HAP-1 (cell line): Measurements from ENCODE around the gene MAN2B2.
"Not testable (repeated sequence)": the region's sequence is repeated elsewhere in the genome, so short reads cannot be mapped to it uniquely, and the experiment has no call there.

ENCODE experiments used
- DNase-seq, 2 experiments: peaks; one replicate each; pipeline ENCODE4 v3.0.0-alpha.2; 2016 to 2020; ENCODE audit warnings: low spot score in 2 of 2
- H3K27me3 ChIP-seq: fragments of 250-450 bp; sonication (Bioruptor Pico); 2 replicates; pipeline ENCODE4 v1.5.1; 2020; ENCODE audit warnings: low read depth, mild to moderate bottlenecking, moderate library complexity
- H3K36me3 ChIP-seq: fragments of 250-450 bp; sonication (Bioruptor Pico); replicated peaks from 2 replicates; pipeline ENCODE4 v1.5.1; 2020; ENCODE audit warnings: mild to moderate bottlenecking
- H3K4me1 ChIP-seq: fragments of 250-450 bp; sonication (Bioruptor Pico); 2 replicates; pipeline ENCODE4 v1.5.1; 2020; ENCODE audit warnings: mild to moderate bottlenecking
- H3K4me3 ChIP-seq: fragments of 250-450 bp; sonication (Bioruptor Pico); 2 replicates; pipeline ENCODE4 v1.5.1; 2020; ENCODE audit warnings: mild to moderate bottlenecking, moderate library complexity
- H3K9me3 ChIP-seq: fragments of 250-450 bp; sonication (Bioruptor Pico); 2 replicates; pipeline ENCODE4 v1.5.1; 2020; ENCODE audit warnings: mild to moderate bottlenecking, moderate library complexity
- in situ Hi-C: fragments of 300-500 bp; cut with MboI; formaldehyde crosslinking; loops from 3 replicates; pipeline ENCODE4 v1.14.3; 2020; ENCODE audit warnings: low sequenced_read_pairs, inconsistent platforms, mixed read lengths

The MAN2B2 gene

DNA sequence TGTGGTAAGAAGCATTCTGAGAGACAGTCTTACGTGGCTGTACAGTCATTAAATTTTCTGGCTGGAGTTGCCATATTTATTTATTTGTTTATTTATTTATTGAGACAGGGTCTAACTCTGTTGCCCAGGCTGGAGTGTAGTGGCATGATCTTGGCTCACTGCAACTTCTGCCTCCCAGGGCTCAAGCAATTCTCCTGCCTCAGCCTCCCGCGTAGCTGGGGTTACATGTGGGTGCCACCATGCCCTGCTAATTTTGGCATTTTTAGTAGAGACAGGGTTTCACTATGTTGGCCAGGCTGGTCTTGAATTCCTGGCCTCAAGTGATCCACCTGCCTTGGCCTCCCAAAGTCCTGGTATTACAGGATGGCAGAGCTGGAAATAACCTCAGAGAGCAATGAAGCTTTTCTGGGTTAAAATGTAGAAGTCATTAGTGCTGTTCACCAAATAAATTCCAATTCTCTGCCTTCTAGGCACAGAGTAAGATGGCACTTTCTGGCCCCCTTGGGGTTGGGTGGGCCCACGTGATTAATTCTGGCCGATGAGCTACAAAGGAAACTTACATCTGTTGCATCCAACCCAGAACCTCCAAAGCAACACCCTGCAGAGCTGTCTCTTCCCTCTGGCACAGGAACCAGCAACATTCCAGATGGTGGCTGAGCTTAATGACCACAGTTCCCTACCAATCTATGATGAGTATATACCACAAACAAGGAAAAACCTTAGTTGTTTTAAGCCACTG lies 70.0 kb downstream of the MAN2B2 start:
- in situ Hi-C loops, result no loop called here
- DNase-seq, result no peak
- peaks cover 19% of the 10 kb centered on the region for H3K36me3 ChIP-seq
- H3K4me3 ChIP-seq, result no peak overlapping the region
- peaks cover 10% of the 10 kb centered on the region for H3K4me1 ChIP-seq
- no peaks in the 10 kb centered on the region for H3K9me3 ChIP-seq
- H3K27me3 ChIP-seq, result no peaks in the 10 kb centered on the region

DNA sequence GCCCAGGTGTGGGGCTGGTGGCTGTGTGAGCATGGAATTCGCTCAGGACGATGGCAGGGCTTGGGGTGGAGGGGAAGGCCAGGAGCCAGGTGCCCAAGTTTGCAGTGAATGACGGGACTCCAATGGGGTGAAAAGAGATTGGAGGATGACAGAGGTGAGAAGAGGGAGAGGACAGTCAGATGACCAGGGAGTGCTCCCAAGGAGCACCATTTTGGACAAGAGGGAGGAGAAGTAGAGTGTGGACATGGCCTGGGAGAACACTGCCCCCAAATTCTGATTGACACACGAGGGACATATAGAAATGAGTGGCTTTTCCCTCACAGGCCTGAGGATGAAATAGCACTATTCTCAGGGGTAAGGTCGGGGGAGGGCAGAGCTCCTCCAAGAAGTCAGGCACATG lies 72.2 kb downstream of the MAN2B2 start:
- H3K36me3 ChIP-seq, result peaks cover 15% of the 10 kb centered on the region
- H3K27me3 ChIP-seq, result no peaks in the 10 kb centered on the region
- in situ Hi-C loops, result no loop called here

DNA sequence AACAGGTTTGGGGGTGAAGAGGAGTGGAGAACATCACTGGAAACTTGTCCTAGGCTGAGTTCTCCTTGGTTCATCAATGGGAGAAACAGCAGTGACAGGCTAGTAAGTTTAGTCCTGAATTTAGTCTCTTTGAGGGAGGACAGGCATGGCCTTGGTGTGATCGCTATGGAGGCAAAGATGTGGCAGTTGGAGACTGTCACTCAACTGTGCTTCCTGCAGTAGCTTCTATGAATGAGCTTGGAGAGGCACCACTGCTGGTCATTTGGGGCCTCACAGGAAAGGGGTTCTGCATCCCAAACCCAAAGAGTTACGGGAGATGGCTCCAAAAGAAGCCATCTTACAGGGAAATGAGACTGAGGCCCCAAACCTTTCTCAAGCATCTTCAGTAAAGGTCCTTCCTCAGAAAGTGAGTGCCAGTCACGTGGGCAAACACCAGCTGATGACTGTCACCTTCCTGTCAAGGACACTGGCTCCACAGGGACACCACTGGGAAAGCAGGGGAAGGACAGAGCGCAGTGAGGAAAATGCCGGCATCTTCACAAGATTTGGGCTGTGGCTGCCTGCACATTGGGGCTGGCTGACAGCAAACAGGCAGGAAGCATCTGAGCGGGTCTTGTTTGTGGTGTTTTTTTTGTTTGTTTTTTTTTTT lies 72.7 kb downstream of the MAN2B2 start:
- no peaks in the 10 kb centered on the region for H3K27me3 ChIP-seq
- peaks cover 10% of the 10 kb centered on the region for H3K36me3 ChIP-seq
- H3K9me3 ChIP-seq, result no peaks in the 10 kb centered on the region
- in situ Hi-C loops, result no loop called here
- no peaks in the 10 kb centered on the region; the same call in none of the 2 replicates for H3K4me1 ChIP-seq
- H3K4me3 ChIP-seq, result no peak overlapping the region
- DNase-seq, result no peak

More for the DNA sequence above, 72.2 kb downstream of the MAN2B2 start:
- Histone ChIP-seq H3K9me3 (no peaks in the 10 kb centered on the region), H3K4me3 (no peak overlapping the region), H3K4me1 (peaks cover 5% of the 10 kb centered on the region)
- no peak for DNase-seq

DNA sequence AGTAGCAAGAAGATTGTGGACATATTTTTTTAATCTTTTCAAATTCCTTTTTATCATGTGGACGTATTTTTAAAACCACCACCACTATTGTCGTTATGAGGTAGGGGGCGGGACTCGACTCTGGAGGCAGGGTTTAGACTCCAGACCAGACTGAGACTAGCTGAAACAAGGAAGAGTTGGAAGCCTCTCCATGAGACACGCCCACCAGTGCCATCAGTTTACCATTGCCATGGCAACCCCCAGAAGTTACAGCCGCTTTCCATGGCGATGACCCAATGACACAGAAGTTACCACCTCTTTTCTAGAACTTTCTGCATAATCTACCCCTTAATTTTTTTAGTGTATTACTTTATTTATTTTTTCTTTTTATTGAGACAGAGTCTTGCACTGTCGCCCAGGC lies 74.2 kb downstream of the MAN2B2 start:
- H3K36me3 ChIP-seq, result no peaks in the 10 kb centered on the region
- in situ Hi-C loops, result no loop called here
- no peaks in the 10 kb centered on the region for H3K4me1 ChIP-seq
- DNase-seq, result no peak
- H3K9me3 ChIP-seq, result peaks cover 4% of the 10 kb centered on the region; the same call in 1 of the 2 replicates
- no peak overlapping the region for H3K4me3 ChIP-seq
- no peaks in the 10 kb centered on the region for H3K27me3 ChIP-seq

DNA sequence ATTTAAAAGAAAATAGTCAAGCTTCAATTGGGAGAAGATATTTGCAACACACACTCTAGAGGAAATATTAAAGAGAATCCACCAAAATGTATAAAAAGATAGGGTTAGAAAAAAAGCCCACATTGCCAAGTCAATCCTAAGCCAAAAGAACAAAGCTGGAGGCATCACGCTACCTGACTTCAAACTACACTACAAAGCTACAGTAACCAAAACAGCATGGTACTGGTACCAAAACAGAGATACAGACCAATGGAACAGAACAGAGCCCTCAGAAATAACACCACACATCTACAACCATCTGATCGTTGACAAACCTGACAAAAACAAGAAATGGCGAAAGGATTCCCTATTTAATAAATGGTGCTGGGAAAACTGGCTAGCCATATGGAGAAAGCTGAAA lies 79.2 kb downstream of the MAN2B2 start:
- H3K4me1 ChIP-seq, H3K9me3 ChIP-seq, H3K27me3 ChIP-seq, H3K36me3 ChIP-seq, in situ Hi-C loops, H3K4me3 ChIP-seq, DNase-seq: not testable (repeated sequence)

DNA sequence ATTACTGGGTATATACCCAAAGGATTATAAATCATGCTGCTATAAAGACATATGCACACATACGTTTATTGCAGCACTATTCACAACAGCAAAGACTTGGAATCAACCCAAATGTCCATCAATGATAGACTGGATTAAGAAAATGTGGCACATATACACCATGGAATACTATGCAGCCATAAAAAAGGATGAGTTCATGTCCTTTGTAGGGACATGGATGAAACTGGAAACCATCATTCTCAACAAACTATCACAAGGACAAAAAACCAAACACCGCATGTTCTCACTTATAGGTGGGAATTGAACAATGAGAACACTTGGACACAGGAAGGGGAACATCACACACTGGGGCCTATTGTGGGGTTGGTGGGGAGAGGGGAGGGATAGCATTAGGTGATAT lies 80.3 kb downstream of the MAN2B2 start:
- DNase-seq, H3K9me3 ChIP-seq, H3K4me3 ChIP-seq, H3K27me3 ChIP-seq, H3K4me1 ChIP-seq, H3K36me3 ChIP-seq, in situ Hi-C loops: not testable (repeated sequence)

DNA sequence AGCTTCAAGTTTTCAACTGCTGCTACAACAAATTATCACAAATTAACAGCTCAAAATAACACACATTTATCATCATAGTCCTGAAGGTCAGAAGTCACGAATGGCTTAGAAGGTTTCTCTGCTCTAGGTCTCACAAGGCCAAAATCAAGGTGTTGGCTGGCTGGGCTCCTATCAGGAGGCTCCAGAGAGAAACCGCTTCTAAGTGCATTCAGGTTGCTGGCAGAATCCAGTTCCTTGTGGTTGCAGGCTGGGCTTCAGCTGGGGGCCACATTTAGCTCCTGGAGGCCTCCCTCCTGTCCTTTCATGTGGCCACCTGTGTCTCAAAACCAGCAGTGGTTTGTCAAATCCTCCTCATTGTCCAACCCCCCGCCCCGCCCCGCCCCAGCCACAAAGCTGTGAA lies 80.9 kb downstream of the MAN2B2 start:
- Histone ChIP-seq H3K4me3 (no peak overlapping the region), H3K27me3 (no peaks in the 10 kb centered on the region; the same call in 1 of the 2 replicates), H3K9me3 (peaks cover 5% of the 10 kb centered on the region; the same call in 1 of the 2 replicates), H3K4me1 (no peaks in the 10 kb centered on the region), H3K36me3 (no peaks in the 10 kb centered on the region)
- DNase-seq, result no peak
- in situ Hi-C loops, result no loop called here

DNA sequence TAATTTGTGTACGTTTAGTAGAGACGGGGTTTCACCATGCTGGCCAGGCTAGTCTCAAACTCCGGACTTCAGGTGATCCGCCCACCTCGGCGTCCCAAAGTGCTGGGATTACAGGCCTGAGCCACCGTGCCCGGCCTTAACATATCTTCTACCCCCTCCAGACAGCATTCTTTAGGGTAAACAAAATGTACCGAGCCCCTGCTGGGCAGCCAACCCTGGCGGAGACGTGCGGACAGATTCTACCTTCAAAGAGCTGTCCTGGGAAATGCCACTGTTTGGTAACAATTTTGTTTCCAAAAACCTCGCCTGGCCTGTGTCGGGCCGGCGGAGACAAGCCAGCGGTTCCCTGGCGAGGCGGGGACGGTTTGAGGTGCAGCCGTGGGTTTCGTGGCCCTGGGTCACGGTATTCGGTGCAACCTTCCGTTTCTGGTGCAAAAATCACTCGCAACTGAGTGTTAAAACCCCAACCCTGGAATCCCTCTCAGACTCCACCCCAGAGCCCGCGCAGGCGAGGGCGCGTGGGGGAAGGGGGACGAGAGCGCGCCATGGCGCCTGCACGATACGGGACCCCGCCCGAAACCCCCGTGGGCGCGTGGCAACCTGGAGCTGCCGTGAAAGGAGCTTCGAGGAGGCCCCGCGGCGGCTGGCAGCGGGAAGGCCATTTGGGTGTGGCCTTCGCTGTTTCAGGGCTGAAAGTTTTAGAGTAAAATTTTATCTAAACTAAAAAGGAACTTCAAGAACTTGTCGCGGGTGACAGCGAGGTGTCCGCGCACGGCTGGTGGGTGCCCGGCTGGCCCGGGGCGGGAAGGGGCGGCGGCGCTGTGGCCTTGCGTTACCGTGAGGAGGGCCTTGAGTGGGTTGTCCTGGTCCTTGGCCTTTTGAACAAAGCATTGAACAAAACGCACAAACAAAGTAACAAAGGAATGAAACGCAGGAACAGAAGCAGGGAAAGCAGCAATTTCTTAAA lies 82.5 kb downstream of the MAN2B2 start:
- in situ Hi-C loops, result no loop called here
- no peak overlapping the region for H3K4me3 ChIP-seq

DNA sequence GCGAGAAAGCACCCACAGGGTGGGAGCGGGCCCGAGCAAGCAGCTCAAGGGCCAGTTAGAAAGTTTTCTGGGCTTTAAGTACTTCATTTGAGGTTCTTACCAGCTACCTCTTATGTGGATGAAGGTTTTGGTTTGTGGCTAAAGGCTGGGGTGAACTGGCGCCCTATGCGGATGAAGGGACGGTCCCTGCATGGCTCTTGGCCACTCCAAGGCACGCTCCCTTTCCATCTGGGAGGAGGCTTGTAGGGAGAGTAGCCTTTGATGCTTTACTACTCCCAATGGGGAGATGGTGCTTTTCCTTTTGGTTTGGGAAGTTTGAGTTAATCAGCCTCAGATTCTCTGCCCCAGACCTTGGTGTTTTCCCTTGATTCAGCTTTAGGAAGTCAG lies 83.2 kb downstream of the MAN2B2 start:
- H3K4me1 ChIP-seq, result no peaks in the 10 kb centered on the region
- peaks cover 5% of the 10 kb centered on the region; the same call in 1 of the 2 replicates for H3K9me3 ChIP-seq
- H3K4me3 ChIP-seq, result no peak overlapping the region
- in situ Hi-C loops, result no loop called here
- no peak for DNase-seq
- no peaks in the 10 kb centered on the region for H3K36me3 ChIP-seq
- no peaks in the 10 kb centered on the region; the same call in 1 of the 2 replicates for H3K27me3 ChIP-seq

More for the DNA sequence above, 82.5 kb downstream of the MAN2B2 start:
- Histone ChIP-seq H3K36me3 (no peaks in the 10 kb centered on the region), H3K4me1 (no peaks in the 10 kb centered on the region), H3K9me3 (peaks cover 5% of the 10 kb centered on the region; the same call in 1 of the 2 replicates), H3K27me3 (no peaks in the 10 kb centered on the region; the same call in 1 of the 2 replicates)
- DNase-seq, result no peak

DNA sequence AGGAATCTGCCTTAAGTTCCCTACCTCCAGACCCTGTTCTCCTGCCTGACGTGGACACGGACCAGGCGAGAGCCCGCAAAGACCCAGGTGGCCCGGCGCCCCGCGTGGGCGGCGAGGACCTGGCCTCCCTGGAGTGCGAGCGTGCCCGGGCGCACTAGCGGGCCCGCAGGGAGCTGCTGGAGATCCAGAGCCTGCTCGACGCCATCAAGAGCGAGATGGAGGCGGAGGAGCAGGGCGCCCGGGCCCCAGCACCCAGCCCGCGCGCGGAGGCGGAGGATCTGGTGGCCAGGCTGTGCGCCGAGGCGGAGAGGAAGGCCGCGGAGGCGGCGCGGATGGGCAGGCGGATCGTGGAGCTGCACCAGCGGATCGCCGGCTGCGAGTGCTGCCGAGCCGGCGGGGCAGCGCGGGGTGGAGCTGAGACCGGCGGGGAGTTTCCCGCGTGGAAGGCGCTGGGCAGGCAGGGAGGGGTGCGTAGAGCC lies 83.6 kb downstream of the MAN2B2 start:
- H3K9me3 ChIP-seq, result peaks cover 5% of the 10 kb centered on the region; the same call in 1 of the 2 replicates
- no peaks in the 10 kb centered on the region; the same call in 1 of the 2 replicates for H3K27me3 ChIP-seq
- no peaks in the 10 kb centered on the region for H3K4me1 ChIP-seq
- no peak for DNase-seq
- in situ Hi-C loops, result no loop called here
- no peaks in the 10 kb centered on the region for H3K36me3 ChIP-seq
- no peak overlapping the region for H3K4me3 ChIP-seq

DNA sequence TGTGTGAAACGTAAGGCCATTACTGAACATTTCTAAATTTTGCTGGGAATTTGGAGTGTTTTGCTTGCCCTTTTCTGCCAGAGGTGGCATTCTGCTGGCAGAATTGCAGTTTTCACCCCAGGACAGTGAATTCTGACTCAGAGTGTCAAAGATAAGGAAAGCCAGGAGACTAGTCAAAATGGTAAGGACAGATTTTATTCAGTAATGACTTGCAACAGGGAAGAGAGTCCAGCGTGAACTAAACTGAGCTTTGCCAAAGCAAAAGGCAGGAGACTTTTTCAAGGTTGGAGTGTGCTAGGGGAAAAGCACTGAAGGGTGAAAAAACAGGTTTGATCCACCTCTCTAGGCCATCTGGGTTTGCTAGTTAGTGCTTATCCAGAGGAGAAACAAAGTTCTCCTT lies 84.9 kb downstream of the MAN2B2 start:
- no peaks in the 10 kb centered on the region for H3K4me1 ChIP-seq
- no peak overlapping the region for H3K4me3 ChIP-seq
- H3K36me3 ChIP-seq, result no peaks in the 10 kb centered on the region
- no peaks in the 10 kb centered on the region; the same call in 1 of the 2 replicates for H3K27me3 ChIP-seq
- in situ Hi-C loops, result no loop called here
- DNase-seq, result no peak
- H3K9me3 ChIP-seq, result no peaks in the 10 kb centered on the region

DNA sequence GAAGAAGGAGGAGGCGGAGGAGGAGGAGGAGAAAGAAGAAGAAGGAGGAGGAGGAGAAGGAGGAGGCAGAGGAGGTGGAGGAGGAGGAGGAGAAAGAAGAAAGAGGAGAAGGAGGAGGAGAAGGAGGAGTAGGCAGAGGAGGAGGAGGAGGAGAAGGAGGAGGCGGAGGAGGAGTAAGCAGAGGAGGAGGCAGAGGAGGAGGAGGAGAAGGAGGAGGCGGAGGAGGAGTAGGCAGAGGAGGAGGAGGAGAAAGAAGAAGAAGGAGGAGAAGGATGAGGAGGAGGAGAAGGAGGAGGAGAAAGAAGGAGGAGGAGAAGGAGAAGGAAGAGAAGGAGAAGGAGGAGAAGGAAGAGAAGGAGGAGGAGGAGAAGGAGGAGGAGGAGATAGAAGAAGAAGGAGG lies 85.4 kb downstream of the MAN2B2 start:
- Histone ChIP-seq H3K27me3 (no peaks in the 10 kb centered on the region; the same call in 1 of the 2 replicates), H3K4me3 (no peak overlapping the region), H3K4me1 (no peaks in the 10 kb centered on the region), H3K36me3 (no peaks in the 10 kb centered on the region), H3K9me3 (no peaks in the 10 kb centered on the region)
- no peak for DNase-seq
- in situ Hi-C loops, result no loop called here

DNA sequence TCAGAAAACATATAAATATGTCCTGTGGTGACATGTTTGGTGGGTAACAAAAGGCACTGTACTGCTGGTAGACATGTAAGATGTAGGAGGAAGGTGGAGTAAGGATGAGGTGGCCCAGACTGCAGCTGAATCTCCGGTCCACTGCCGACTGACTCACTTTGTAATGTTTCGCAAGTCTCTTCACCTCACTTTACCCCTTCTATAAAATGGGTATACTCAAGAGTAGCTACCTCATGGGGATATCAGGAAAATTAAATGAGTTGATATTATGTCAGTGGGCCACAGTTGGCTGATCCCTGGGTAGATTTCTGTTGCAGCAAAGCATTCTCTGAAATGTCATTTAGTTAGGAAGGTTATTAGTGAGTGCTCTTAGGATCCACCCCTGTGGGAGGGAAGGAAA lies 87.6 kb downstream of the MAN2B2 start:
- H3K36me3 ChIP-seq, result no peaks in the 10 kb centered on the region
- no peaks in the 10 kb centered on the region for H3K9me3 ChIP-seq
- in situ Hi-C loops, result no loop called here
- no peak overlapping the region for H3K4me3 ChIP-seq
- DNase-seq, result no peak
- no peaks in the 10 kb centered on the region for H3K4me1 ChIP-seq
- H3K27me3 ChIP-seq, result no peaks in the 10 kb centered on the region; the same call in 1 of the 2 replicates
